Endothelial cell of umbilical vein (primary cell): Measurements from ENCODE around the gene SASH3.

Experiments used
- CTCF ChIP-seq, 2 donors: IDR thresholded peaks; 1 replicate in 1 of 2; 2 replicates in 1 of 2; pipeline ENCODE4 v1.5.1; 2011; ENCODE audit warnings: low read length in 2 of 2, mild to moderate bottlenecking in 2 of 2, moderate library complexity in 2 of 2, control low read depth in 1 of 2, inconsistent platforms in 1 of 2, low read depth in 1 of 2; ENCODE audit not compliant: insufficient read depth in 1 of 2; ENCODE audit errors: extremely low read depth in 1 of 2
- EZH2 ChIP-seq: IDR thresholded peaks from 2 replicates; pipeline ENCODE4 v1.6.1; 2012; ENCODE audit warnings: borderline replicate concordance, low read depth, mild to moderate bottlenecking, moderate library complexity, low read length, inconsistent platforms; ENCODE audit not compliant: severe bottlenecking
- POLR2A ChIP-seq: IDR thresholded peaks from 2 replicates; pipeline ENCODE4 v1.6.1; 2012; ENCODE audit warnings: low read depth, mild to moderate bottlenecking, control low read depth, low read length
- POLR2AphosphoS5 ChIP-seq: IDR thresholded peaks from 2 replicates; pipeline ENCODE4 v1.6.1; 2012; ENCODE audit warnings: low read depth, mild to moderate bottlenecking, control low read depth, low read length, moderate library complexity; ENCODE audit not compliant: insufficient read depth

GRCh38 chrX:129818123-129818522 is 38.4 kb downstream of the SASH3 start:
- TF ChIP-seq POLR2AphosphoS5 (no peak), EZH2 (no peak), CTCF (IDR thresholded peaks at IDR 0.05; ENCODE audit: extremely low read depth in 1 of 2, insufficient read depth in 1 of 2, low read depth in 1 of 2, low read length in 2 of 2) (no peak), POLR2A (no peak)
